Lung (tissue), 12 donors: ENCODE data around the gene PLEKHA1. TPM values are rescaled to one million over a fixed set of nuclear protein-coding genes. Genes with fewer than 3 reads are reported as not detected.

Experiments
- ATAC-seq: fragments of 200-7000 bp; cut with Tn5 transposase; one replicate; pipeline ENCODE4 v1.9.1; 2020; ENCODE audit warnings: moderate number of reproducible peaks; ENCODE audit not compliant: insufficient read depth, low FRiP score
- DNase-seq, 3 donors: peaks; one replicate each; pipeline ENCODE4 v3.0.0-alpha.2; 2013 to 2017
- H3K27ac ChIP-seq, 2 donors: one replicate each; pipeline ENCODE4 v1.5.1; 2013; ENCODE audit warnings: mild to moderate bottlenecking in 2 of 2, moderate library complexity in 2 of 2, control low read depth in 1 of 2, inconsistent platforms in 1 of 2, low read depth in 1 of 2, low read length in 1 of 2
- H3K27me3 ChIP-seq, 3 donors: one replicate each; pipeline ENCODE4 v1.5.1; 2013; ENCODE audit warnings: low read length in 2 of 3; ENCODE audit not compliant: control insufficient read depth in 3 of 3, insufficient read depth in 3 of 3
- H3K36me3 ChIP-seq, 4 donors: one replicate each; pipeline ENCODE4 v1.5.1; 2013; ENCODE audit warnings: low read length in 4 of 4, mild to moderate bottlenecking in 1 of 4, moderate library complexity in 1 of 4; ENCODE audit not compliant: control insufficient read depth in 4 of 4, insufficient read depth in 4 of 4
- H3K4me1 ChIP-seq, 5 donors: one replicate each; pipeline ENCODE4 v1.5.1; 2013; ENCODE audit warnings: low read length in 5 of 5, mild to moderate bottlenecking in 2 of 5, moderate library complexity in 1 of 5; ENCODE audit not compliant: control insufficient read depth in 5 of 5, insufficient read depth in 5 of 5
- H3K4me3 ChIP-seq: one replicate; pipeline ENCODE4 v1.5.1; 2013; ENCODE audit warnings: mild to moderate bottlenecking, control low read depth, moderate library complexity
- H3K9ac ChIP-seq, 2 donors: one replicate each; pipeline ENCODE4 v1.5.1; 2013; ENCODE audit warnings: low read length in 2 of 2, control low read depth in 1 of 2; ENCODE audit not compliant: insufficient read depth in 1 of 2
- H3K9me3 ChIP-seq, 4 donors: one replicate each; pipeline ENCODE4 v1.5.1; 2013; ENCODE audit warnings: low read length in 3 of 4, mild to moderate bottlenecking in 1 of 4, moderate library complexity in 1 of 4; ENCODE audit not compliant: control insufficient read depth in 4 of 4, insufficient read depth in 3 of 4
- whole genome bisulfite sequencing, 2 donors: extraction: QIAGEN DNeasy Blood & Tissue Kit; methylation state at CpG; one replicate each; pipeline ENCODE4 v1.1.7; 2013; 5-methylcytosine and 5-hydroxymethylcytosine counted together
- polyA plus RNA-seq, 2 donors: library from polyadenylated mRNA; stranded (reverse); fragments of 200-250 nt; gene quantifications; one replicate each; pipeline ENCODE4 v1.2.1, GENCODE V29; 2013
- total RNA-seq, 2 donors: library from RNA; depleted of rRNA in 1 of 2; stranded (reverse); fragments of >200 nt in 1 of 2; gene quantifications; one replicate each; pipeline ENCODE4 v1.2.1, GENCODE V29; 2014 to 2021
- TF ChIP-seq, protein P1 (sequence below): IDR thresholded peaks from 2 replicates; pipeline ENCODE4 v1.5.1; 2012; ENCODE audit warnings: mild to moderate bottlenecking; ENCODE audit errors: control extremely low read depth, extremely low read depth
- donor health status: control.
- donor health status: control.
- donor health status: Bipolar disorder and iron deficiency.
- donor health status: healthy.
- donor health status: DM: yes; HTN: yes; CAD: no.

Gene PLEKHA1
- total and polyA plus RNA-seq, 4 donors, result 18.9 to 73.2 (median 28.2) TPM

DNA sequence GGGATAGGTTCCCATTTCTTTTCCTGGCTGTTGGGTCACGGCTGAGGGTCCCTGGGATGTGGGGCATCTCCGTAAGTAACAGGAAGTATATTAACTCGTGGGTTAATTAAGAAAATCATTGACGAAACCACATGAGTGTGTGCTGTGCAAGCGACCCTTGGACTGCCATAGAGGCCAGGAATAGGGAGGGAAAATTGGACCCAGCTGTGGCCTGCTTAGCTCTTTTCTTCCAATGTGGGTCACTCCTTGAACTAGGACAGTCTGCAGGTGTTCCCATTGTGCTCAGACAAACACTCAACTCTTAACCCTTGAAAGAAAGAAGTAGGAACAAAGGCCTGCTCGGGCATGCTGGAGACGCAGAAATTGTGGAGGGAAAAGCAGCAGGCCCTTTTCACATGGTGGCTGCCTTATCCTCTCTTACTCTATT is 25.6 kb upstream of the PLEKHA1 start:
- no peak for ATAC-seq
- H3K4me3 ChIP-seq, result no peak overlapping the region

GRCh38 chr10:122349758-122350369 is 24.6 kb upstream of the PLEKHA1 start:
- H3K4me3 ChIP-seq, result no peak overlapping the region
- H3K4me1 ChIP-seq, result peaks cover 0 to 1% (median 0%) of the 10 kb centered on the region in 5 donors
- H3K9me3 ChIP-seq, result no peaks in the 10 kb centered on the region
- no peak overlapping the region for H3K27ac ChIP-seq
- WGBS, 2 donors, result 74 to 86% methylated on average over 3 of the region's 3 CpGs
- TF ChIP-seq, protein P1, sequence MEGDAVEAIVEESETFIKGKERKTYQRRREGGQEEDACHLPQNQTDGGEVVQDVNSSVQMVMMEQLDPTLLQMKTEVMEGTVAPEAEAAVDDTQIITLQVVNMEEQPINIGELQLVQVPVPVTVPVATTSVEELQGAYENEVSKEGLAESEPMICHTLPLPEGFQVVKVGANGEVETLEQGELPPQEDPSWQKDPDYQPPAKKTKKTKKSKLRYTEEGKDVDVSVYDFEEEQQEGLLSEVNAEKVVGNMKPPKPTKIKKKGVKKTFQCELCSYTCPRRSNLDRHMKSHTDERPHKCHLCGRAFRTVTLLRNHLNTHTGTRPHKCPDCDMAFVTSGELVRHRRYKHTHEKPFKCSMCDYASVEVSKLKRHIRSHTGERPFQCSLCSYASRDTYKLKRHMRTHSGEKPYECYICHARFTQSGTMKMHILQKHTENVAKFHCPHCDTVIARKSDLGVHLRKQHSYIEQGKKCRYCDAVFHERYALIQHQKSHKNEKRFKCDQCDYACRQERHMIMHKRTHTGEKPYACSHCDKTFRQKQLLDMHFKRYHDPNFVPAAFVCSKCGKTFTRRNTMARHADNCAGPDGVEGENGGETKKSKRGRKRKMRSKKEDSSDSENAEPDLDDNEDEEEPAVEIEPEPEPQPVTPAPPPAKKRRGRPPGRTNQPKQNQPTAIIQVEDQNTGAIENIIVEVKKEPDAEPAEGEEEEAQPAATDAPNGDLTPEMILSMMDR, result no peak
- DNase-seq (no peak), ATAC-seq (no peak)
- no peaks in the 10 kb centered on the region for H3K27me3 ChIP-seq
- H3K36me3 ChIP-seq, result no peaks in the 10 kb centered on the region
- no peak overlapping the region for H3K9ac ChIP-seq

More for the DNA sequence above, 25.6 kb upstream of the PLEKHA1 start:
- H3K27ac ChIP-seq, result no peak overlapping the region
- H3K36me3 ChIP-seq, result no peaks in the 10 kb centered on the region
- no peaks in the 10 kb centered on the region for H3K27me3 ChIP-seq
- TF ChIP-seq, protein P1, result no peak
- 74 to 83% methylated on average over 7 of the region's 7 CpGs for WGBS, 2 donors
- DNase-seq, result no peak
- H3K9ac ChIP-seq, result no peak overlapping the region
- H3K4me1 ChIP-seq, result peaks cover 0 to 1% (median 0%) of the 10 kb centered on the region in 5 donors
- H3K9me3 ChIP-seq, result no peaks in the 10 kb centered on the region

DNA sequence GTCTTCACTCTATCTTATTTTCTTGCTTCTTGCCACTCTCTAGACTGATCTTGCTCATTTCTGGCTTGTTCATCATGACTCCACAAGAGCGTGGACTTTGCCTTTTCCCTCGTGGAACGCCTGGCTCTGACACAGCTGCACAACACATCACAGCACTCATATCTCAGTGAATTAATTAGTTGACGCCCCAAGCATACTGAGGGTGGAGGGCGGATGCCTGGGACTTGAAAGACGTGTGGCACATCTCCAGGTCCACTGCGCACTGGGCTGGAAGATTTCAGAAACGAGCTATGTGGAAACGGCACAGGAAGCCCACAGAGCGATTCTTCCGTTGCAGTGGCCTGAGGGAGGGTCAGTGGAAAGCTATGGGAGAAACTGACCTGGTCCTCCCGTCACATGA is 23.6 kb upstream of the PLEKHA1 start:
- ATAC-seq, result no peak

More for the DNA sequence above, 23.6 kb upstream of the PLEKHA1 start:
- Histone ChIP-seq H3K9ac (no peak overlapping the region), H3K27ac (no peak overlapping the region), H3K36me3 (no peaks in the 10 kb centered on the region), H3K4me1 (peaks cover 0 to 1% (median 0%) of the 10 kb centered on the region in 5 donors), H3K4me3 (no peak overlapping the region), H3K9me3 (no peaks in the 10 kb centered on the region), H3K27me3 (no peaks in the 10 kb centered on the region)
- DNase-seq, result no peak
- 75 to 80% methylated on average over 12 of the region's 12 CpGs for WGBS, 2 donors
- TF ChIP-seq, protein P1, result no peak
